K562 (cell line): ENCODE results near the gene RALGAPA2. TPM values are rescaled to one million over a fixed set of nuclear protein-coding genes. Genes with fewer than 3 reads are reported as not detected.

Source experiments
- E2F8 ChIP-seq: fragments of 450-650 bp; IDR thresholded peaks from 2 replicates; pipeline ENCODE4 v1.7.1; 2018; ENCODE audit warnings: mild to moderate bottlenecking, low read depth; ENCODE audit not compliant: partially characterized antibody
- MGA ChIP-seq: fragments of 450-650 bp; IDR thresholded peaks from 2 replicates; pipeline ENCODE4 v1.6.1; 2016; ENCODE audit warnings: mild to moderate bottlenecking, moderate library complexity
- SRSF3 ChIP-seq: fragments of 200-400 bp; formaldehyde crosslinking; IDR thresholded peaks from 2 replicates; pipeline ENCODE4 v1.6.1; 2016; ENCODE audit warnings: mild to moderate bottlenecking, low read length, moderate library complexity; ENCODE audit not compliant: insufficient read depth
- polyA plus RNA-seq, 8 experiments: library from polyadenylated mRNA; depleted of rRNA in 4 of 8; stranded (reverse) in 5 of 8; unstranded in 3 of 8; fragments of >200 nt; fragmentation: Nextera tagmentation in 2 of 8; fragmentation: Illumina TruSeq in 1 of 8; extraction: Ambion mirVana in 2 of 8; extraction: Trizol in 1 of 8; gene quantifications; 2 replicates each; pipeline versions ENCODE4 v1.2.1 to v1.2.3, GENCODE V29; 2011 to 2014; ENCODE audit warnings: inconsistent platforms in 1 of 8, missing spikeins in 1 of 8
- total RNA-seq, 7 experiments: library from RNA; depleted of rRNA in 6 of 7; stranded (reverse); fragments of >200 nt in 6 of 7; fragmentation: Illumina TruSeq in 2 of 7; extraction: Trizol in 2 of 7; gene quantifications; 2 replicates each; pipeline versions ENCODE4 v1.2.1 to v1.2.3, GENCODE V29; 2011 to 2021; ENCODE audit warnings: low replicate concordance in 1 of 7

Gene RALGAPA2
- total and polyA plus RNA-seq, 9 of the 15 experiments (the other 6 are each of a cell fraction or from before 2014, with no cell fraction given): 0.35 to 2.7 (median 1.4) TPM

GRCh38 chr20:20395087-20395486, 317.4 kb downstream of the RALGAPA2 start (continued):
- TF ChIP-seq E2F8: no peak
- no peak for TF ChIP-seq MGA
- TF ChIP-seq SRSF3: no peak
